Spleen (tissue), 11 donors: ENCODE results near the gene SLC23A2. TPM values are rescaled to one million over a fixed set of nuclear protein-coding genes. Genes with fewer than 3 reads are reported as not detected.
A peak's percentile ranks its signal among the peaks of the same experiment; 100 is the strongest.
"Not testable (repeated sequence)": the region's sequence is repeated elsewhere in the genome, so short reads cannot be mapped to it uniquely, and the experiment has no call there.

ENCODE experiments used
- DNase-seq: peaks from one replicate; pipeline ENCODE4 v3.0.0-alpha.2; 2020
- H3K27ac ChIP-seq, 8 donors: fragments of 200-600 bp; sonication (generic) in 7 of 8; 1 replicate in 4 of 8; 2 replicates in 4 of 8; pipeline versions ENCODE4 v1.5.0 to v1.8.0; 2016 to 2021; ENCODE audit warnings: inconsistent platforms in 4 of 8, mild to moderate bottlenecking in 4 of 8, moderate library complexity in 1 of 8
- H3K27me3 ChIP-seq, 7 donors: fragments of 200-600 bp; sonication (generic) in 6 of 7; replicated peaks in 1 of 7; 1 replicate in 4 of 7; 2 replicates in 3 of 7; pipeline versions ENCODE4 v1.5.0 to v1.8.0; 2016 to 2021; ENCODE audit warnings: inconsistent platforms in 3 of 7, mild to moderate bottlenecking in 1 of 7
- H3K36me3 ChIP-seq, 6 donors: fragments of 200-600 bp; sonication (generic) in 5 of 6; 1 replicate in 4 of 6; 2 replicates in 2 of 6; pipeline versions ENCODE4 v1.5.0 to v1.8.0; 2016 to 2021; ENCODE audit warnings: inconsistent platforms in 2 of 6
- H3K4me1 ChIP-seq, 6 donors: fragments of 200-600 bp; sonication (generic) in 5 of 6; 1 replicate in 3 of 6; 2 replicates in 3 of 6; pipeline versions ENCODE4 v1.5.0 to v1.8.0; 2016 to 2021; ENCODE audit warnings: inconsistent platforms in 3 of 6
- H3K4me3 ChIP-seq, 8 donors: fragments of 200-600 bp; sonication (generic) in 7 of 8; 1 replicate in 4 of 8; 2 replicates in 4 of 8; pipeline versions ENCODE4 v1.5.0 to v1.8.0; 2016 to 2021; ENCODE audit warnings: inconsistent platforms in 4 of 8, mild to moderate bottlenecking in 4 of 8, moderate library complexity in 2 of 8
- H3K9me3 ChIP-seq, 8 donors: fragments of 200-600 bp; sonication (generic) in 7 of 8; 1 replicate in 4 of 8; 2 replicates in 4 of 8; pipeline versions ENCODE4 v1.5.0 to v1.8.0; 2016 to 2021; ENCODE audit warnings: inconsistent platforms in 4 of 8
- CTCF ChIP-seq, 11 experiments: fragments of 200-600 bp in 7 of 11; fragments of 450-650 bp in 4 of 11; sonication (generic) in 4 of 11; IDR thresholded peaks in 8 of 11; conservative IDR thresholded peaks in 3 of 11; 1 replicate in 7 of 11; 2 replicates in 4 of 11; pipeline versions ENCODE4 v1.4.0 to v1.8.0; 2016 to 2021; ENCODE audit warnings: antibody characterized with exemption in 11 of 11, inconsistent platforms in 4 of 11, mild to moderate bottlenecking in 1 of 11
- POLR2A ChIP-seq, 3 donors: fragments of 450-650 bp; IDR thresholded peaks; one replicate each; pipeline ENCODE4 v1.5.1; 2017; ENCODE audit warnings: antibody characterized with exemption in 3 of 3, mild to moderate bottlenecking in 1 of 3
- POLR2AphosphoS5 ChIP-seq, 3 donors: sonication (generic); formaldehyde crosslinking; IDR thresholded peaks; one replicate each; pipeline ENCODE4 v1.5.1; 2017; ENCODE audit warnings: antibody characterized with exemption in 3 of 3
- WGBS, 5 donors: extraction: QIAGEN DNeasy Blood & Tissue Kit in 3 of 5; methylation state at CpG; one replicate each; pipeline versions ENCODE4 v1.1.5 to v1.1.7; 2013 to 2018; 5-methylcytosine and 5-hydroxymethylcytosine counted together
- intact Hi-C: fragments of 100-400 bp; cut with DNase I; formaldehyde crosslinking; loops from one replicate; pipeline ENCODE4 v1.15.0; 2023; ENCODE audit warnings: low total_unique reads
- polyA plus RNA-seq, 3 donors: library from polyadenylated mRNA; stranded (reverse); fragments of 200-250 nt; gene quantifications; one replicate each; pipeline ENCODE4 v1.2.1, GENCODE V29; 2013
- total RNA-seq, 7 donors: library from RNA; depleted of rRNA in 3 of 7; stranded (reverse); fragments of >200 nt in 3 of 7; fragmentation: NEBNext Ultra II Directional in 4 of 7; extraction: Animal tissue kit (Norgen Biotek cat#: 25700) in 4 of 7; gene quantifications; one replicate each; pipeline versions ENCODE4 v1.1.0 to v1.2.1, GENCODE V29; 2016 to 2021
- donor health status: healthy with polysubstance abuse.
- donor health status: DM: no; HTN: no; CAD: no; lungs with moderate emphysema.
- donor health status: DM: no; HTN: no; CAD: no.
- donor health status: Bipolar disorder and iron deficiency.
- donor health status: healthy.
- donor health status: DM: no; HTN: no; CAD: no.
- donor health status: DM: yes; HTN: yes; CAD: no.

Gene SLC23A2
- total and polyA plus RNA-seq, 10 donors, result 5.1 to 72.0 (median 45.8) TPM

GRCh38 chr20:5008759-5009158, 7.4 kb upstream of the SLC23A2 start:
- Histone ChIP-seq H3K4me3 (peak overlapping the region in 1 of 8 donors; percentile 37), H3K9me3 (no peaks in the 10 kb centered on the region), H3K36me3 (no peaks in the 10 kb centered on the region), H3K27me3 (no peaks in the 10 kb centered on the region), H3K4me1 (peaks cover 0 to 23% (median 10%) of the 10 kb centered on the region in 6 donors), H3K27ac (peak overlapping the region in 6 of 8 donors; percentile 27 to 56 (median 37))
- intact Hi-C loops, result no loop called here
- 13 to 20% (median 14%) methylated on average over 5 of the region's 5 CpGs for WGBS, 5 donors
- TF ChIP-seq POLR2AphosphoS5 (IDR thresholded peaks at IDR 0.05) (no peak), POLR2A (IDR thresholded peaks at IDR 0.05) (no peak), CTCF (IDR thresholded peaks at IDR 0.05 in 8 of 11, conservative IDR thresholded peaks at IDR 0.05 in 3 of 11) (no peak)
- no peak for DNase-seq

- peaks cover 0 to 31% (median 20%) of the 10 kb centered on the region in 6 donors for H3K4me1 ChIP-seq
- TF ChIP-seq POLR2AphosphoS5 (IDR thresholded peaks at IDR 0.05) (no peak), CTCF (IDR thresholded peaks at IDR 0.05 in 8 of 11, conservative IDR thresholded peaks at IDR 0.05 in 3 of 11) (no peak), POLR2A (IDR thresholded peaks at IDR 0.05) (no peak)
- 78 to 88% (median 81%) methylated on average over 4 of the region's 4 CpGs for whole genome bisulfite sequencing, 5 donors
- no peaks in the 10 kb centered on the region for H3K9me3 ChIP-seq
- no peak overlapping the region for H3K27ac ChIP-seq
- H3K27me3 ChIP-seq, result no peaks in the 10 kb centered on the region
- DNase-seq, result no peak
- no peaks in the 10 kb centered on the region for H3K36me3 ChIP-seq
- intact Hi-C loops, result no loop called here
- H3K4me3 ChIP-seq, result no peak overlapping the region
Observed at GRCh38 chr20:5005326-5005725, 4.0 kb upstream of the SLC23A2 start.

GRCh38 chr20:5004825-5005224, 3.5 kb upstream of the SLC23A2 start:
- peaks cover 4 to 36% (median 25%) of the 10 kb centered on the region in 6 donors for H3K4me1 ChIP-seq
- H3K36me3 ChIP-seq, H3K27ac ChIP-seq, H3K9me3 ChIP-seq, H3K4me3 ChIP-seq, DNase-seq, intact Hi-C loops, H3K27me3 ChIP-seq: not testable (repeated sequence)
- 93 to 97% (median 94%) methylated on average over 8 of the region's 8 CpGs for WGBS, 5 donors

- DNase-seq, result peak; percentile 13
- intact Hi-C loops, result no loop called here
Observed at GRCh38 chr20:5003626-5004025, 2.3 kb upstream of the SLC23A2 start.

More at GRCh38 chr20:5003626-5004025, 2.3 kb upstream of the SLC23A2 start:
- Histone ChIP-seq H3K4me1 (peaks cover 11 to 41% (median 31%) of the 10 kb centered on the region in 6 donors), H3K27me3 (no peaks in the 10 kb centered on the region), H3K4me3 (no peak overlapping the region), H3K36me3 (no peaks in the 10 kb centered on the region), H3K9me3 (no peaks in the 10 kb centered on the region), H3K27ac (no peak overlapping the region)
- whole genome bisulfite sequencing, 5 donors, result 80 to 91% (median 86%) methylated on average over 3 of the region's 3 CpGs
- TF ChIP-seq CTCF (IDR thresholded peaks at IDR 0.05 in 8 of 11, conservative IDR thresholded peaks at IDR 0.05 in 3 of 11) (no peak), POLR2AphosphoS5 (IDR thresholded peaks at IDR 0.05) (no peak), POLR2A (IDR thresholded peaks at IDR 0.05) (no peak)
